Ascending aorta (tissue), 2 donors: ENCODE results near the gene L3MBTL2. TPM values are rescaled to one million over a fixed set of nuclear protein-coding genes. Genes with fewer than 3 reads are reported as not detected.
A peak's percentile ranks its signal among the peaks of the same experiment; 100 is the strongest.
"Not testable (repeated sequence)": the region's sequence is repeated elsewhere in the genome, so short reads cannot be mapped to it uniquely, and the experiment has no call there.

Experiments
- DNase-seq, 2 donors: peaks; one replicate each; pipeline ENCODE4 v3.0.0-alpha.2; 2019; ENCODE audit warnings: low spot score in 2 of 2
- H3K27ac ChIP-seq, 2 donors: fragments of 200-600 bp; sonication (generic); one replicate each; pipeline ENCODE4 v1.5.1; 2016 to 2017; ENCODE audit warnings: mild to moderate bottlenecking in 1 of 2
- H3K27me3 ChIP-seq: fragments of 200-600 bp; sonication (generic); one replicate; pipeline ENCODE4 v1.5.1; 2017
- H3K36me3 ChIP-seq, 2 donors: fragments of 200-600 bp; sonication (generic); one replicate each; pipeline ENCODE4 v1.5.1; 2016
- H3K4me1 ChIP-seq, 2 donors: fragments of 200-600 bp; sonication (generic); one replicate each; pipeline ENCODE4 v1.5.1; 2016 to 2017; ENCODE audit warnings: mild to moderate bottlenecking in 1 of 2
- H3K4me3 ChIP-seq, 2 donors: fragments of 200-600 bp; sonication (generic); one replicate each; pipeline ENCODE4 v1.5.1; 2016 to 2017; ENCODE audit warnings: mild to moderate bottlenecking in 1 of 2
- H3K9me3 ChIP-seq, 2 donors: fragments of 200-600 bp; sonication (generic); one replicate each; pipeline ENCODE4 v1.5.1; 2016
- intact Hi-C: fragments of 100-400 bp; cut with DNase I; formaldehyde crosslinking; loops from one replicate; pipeline ENCODE4 v1.15.1; 2023
- total RNA-seq: library from RNA; depleted of rRNA; stranded (reverse); fragments of >200 nt; gene quantifications from one replicate; pipeline ENCODE4 v1.1.0, GENCODE V29; 2016
- TF ChIP-seq, protein P1 (sequence below), 3 experiments: fragments of 200-600 bp in 2 of 3; fragments of 450-650 bp in 1 of 3; sonication (generic) in 2 of 3; IDR thresholded peaks; one replicate each; pipeline ENCODE4 v1.5.1; 2016 to 2019; ENCODE audit warnings: antibody characterized with exemption in 3 of 3, mild to moderate bottlenecking in 1 of 3, moderate library complexity in 1 of 3

Gene L3MBTL2
- total RNA-seq, 1 donor from 2014 or later = 33.3 TPM

DNA sequence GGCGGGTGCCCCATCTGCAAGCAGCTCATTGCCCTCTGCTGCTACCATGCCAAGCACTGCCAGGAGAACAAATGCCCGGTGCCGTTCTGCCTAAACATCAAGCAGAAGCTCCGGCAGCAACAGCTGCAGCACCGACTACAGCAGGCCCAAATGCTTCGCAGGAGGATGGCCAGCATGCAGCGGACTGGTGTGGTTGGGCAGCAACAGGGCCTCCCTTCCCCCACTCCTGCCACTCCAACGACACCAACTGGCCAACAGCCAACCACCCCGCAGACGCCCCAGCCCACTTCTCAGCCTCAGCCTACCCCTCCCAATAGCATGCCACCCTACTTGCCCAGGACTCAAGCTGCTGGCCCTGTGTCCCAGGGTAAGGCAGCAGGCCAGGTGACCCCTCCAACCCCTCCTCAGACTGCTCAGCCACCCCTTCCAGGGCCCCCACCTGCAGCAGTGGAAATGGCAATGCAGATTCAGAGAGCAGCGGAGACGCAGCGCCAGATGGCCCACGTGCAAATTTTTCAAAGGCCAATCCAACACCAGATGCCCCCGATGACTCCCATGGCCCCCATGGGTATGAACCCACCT, 28.0 kb upstream of the L3MBTL2 start:
- no peak overlapping the region for H3K27ac ChIP-seq
- no peak overlapping the region for H3K4me3 ChIP-seq
- TF ChIP-seq, protein P1, sequence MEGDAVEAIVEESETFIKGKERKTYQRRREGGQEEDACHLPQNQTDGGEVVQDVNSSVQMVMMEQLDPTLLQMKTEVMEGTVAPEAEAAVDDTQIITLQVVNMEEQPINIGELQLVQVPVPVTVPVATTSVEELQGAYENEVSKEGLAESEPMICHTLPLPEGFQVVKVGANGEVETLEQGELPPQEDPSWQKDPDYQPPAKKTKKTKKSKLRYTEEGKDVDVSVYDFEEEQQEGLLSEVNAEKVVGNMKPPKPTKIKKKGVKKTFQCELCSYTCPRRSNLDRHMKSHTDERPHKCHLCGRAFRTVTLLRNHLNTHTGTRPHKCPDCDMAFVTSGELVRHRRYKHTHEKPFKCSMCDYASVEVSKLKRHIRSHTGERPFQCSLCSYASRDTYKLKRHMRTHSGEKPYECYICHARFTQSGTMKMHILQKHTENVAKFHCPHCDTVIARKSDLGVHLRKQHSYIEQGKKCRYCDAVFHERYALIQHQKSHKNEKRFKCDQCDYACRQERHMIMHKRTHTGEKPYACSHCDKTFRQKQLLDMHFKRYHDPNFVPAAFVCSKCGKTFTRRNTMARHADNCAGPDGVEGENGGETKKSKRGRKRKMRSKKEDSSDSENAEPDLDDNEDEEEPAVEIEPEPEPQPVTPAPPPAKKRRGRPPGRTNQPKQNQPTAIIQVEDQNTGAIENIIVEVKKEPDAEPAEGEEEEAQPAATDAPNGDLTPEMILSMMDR (IDR thresholded peaks at IDR 0.05) = no peak
- H3K27me3 ChIP-seq = no peaks in the 10 kb centered on the region
- H3K4me1 ChIP-seq = peaks cover 0 to 4% of the 10 kb centered on the region in 2 donors
- intact Hi-C loops = no loop called here
- H3K9me3 ChIP-seq = no peaks in the 10 kb centered on the region
- peaks cover 57 to 64% of the 10 kb centered on the region in 2 donors for H3K36me3 ChIP-seq
- DNase-seq = no peak

DNA sequence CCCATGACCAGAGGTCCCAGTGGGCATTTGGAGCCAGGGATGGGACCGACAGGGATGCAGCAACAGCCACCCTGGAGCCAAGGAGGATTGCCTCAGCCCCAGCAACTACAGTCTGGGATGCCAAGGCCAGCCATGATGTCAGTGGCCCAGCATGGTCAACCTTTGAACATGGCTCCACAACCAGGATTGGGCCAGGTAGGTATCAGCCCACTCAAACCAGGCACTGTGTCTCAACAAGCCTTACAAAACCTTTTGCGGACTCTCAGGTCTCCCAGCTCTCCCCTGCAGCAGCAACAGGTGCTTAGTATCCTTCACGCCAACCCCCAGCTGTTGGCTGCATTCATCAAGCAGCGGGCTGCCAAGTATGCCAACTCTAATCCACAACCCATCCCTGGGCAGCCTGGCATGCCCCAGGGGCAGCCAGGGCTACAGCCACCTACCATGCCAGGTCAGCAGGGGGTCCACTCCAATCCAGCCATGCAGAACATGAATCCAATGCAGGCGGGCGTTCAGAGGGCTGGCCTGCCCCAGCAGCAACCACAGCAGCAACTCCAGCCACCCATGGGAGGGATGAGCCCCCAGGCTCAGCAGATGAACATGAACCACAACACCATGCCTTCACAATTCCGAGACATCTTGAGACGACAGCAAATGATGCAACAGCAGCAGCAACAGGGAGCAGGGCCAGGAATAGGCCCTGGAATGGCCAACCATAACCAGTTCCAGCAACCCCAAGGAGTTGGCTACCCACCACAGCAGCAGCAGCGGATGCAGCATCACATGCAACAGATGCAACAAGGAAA, 27.3 kb upstream of the L3MBTL2 start:
- H3K27ac ChIP-seq = no peak overlapping the region
- H3K9me3 ChIP-seq = no peaks in the 10 kb centered on the region
- no peaks in the 10 kb centered on the region for H3K27me3 ChIP-seq
- H3K36me3 ChIP-seq = peaks cover 50 to 60% of the 10 kb centered on the region in 2 donors
- intact Hi-C loops = no loop called here
- H3K4me1 ChIP-seq = no peaks in the 10 kb centered on the region
- H3K4me3 ChIP-seq = no peak overlapping the region
- DNase-seq = no peak
- TF ChIP-seq, protein P1 (IDR thresholded peaks at IDR 0.05) = no peak

DNA sequence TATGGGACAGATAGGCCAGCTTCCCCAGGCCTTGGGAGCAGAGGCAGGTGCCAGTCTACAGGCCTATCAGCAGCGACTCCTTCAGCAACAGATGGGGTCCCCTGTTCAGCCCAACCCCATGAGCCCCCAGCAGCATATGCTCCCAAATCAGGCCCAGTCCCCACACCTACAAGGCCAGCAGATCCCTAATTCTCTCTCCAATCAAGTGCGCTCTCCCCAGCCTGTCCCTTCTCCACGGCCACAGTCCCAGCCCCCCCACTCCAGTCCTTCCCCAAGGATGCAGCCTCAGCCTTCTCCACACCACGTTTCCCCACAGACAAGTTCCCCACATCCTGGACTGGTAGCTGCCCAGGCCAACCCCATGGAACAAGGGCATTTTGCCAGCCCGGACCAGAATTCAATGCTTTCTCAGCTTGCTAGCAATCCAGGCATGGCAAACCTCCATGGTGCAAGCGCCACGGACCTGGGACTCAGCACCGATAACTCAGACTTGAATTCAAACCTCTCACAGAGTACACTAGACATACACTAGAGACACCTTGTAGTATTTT, 26.6 kb upstream of the L3MBTL2 start:
- H3K4me3 ChIP-seq = no peak overlapping the region
- TF ChIP-seq, protein P1 (IDR thresholded peaks at IDR 0.05) = no peak
- peaks cover 45 to 53% of the 10 kb centered on the region in 2 donors for H3K36me3 ChIP-seq
- peak in 1 of 2 donors; percentile 67 for DNase-seq
- no peaks in the 10 kb centered on the region for H3K4me1 ChIP-seq
- intact Hi-C loops = no loop called here
- H3K9me3 ChIP-seq = no peaks in the 10 kb centered on the region
- no peak overlapping the region for H3K27ac ChIP-seq
- H3K27me3 ChIP-seq = no peaks in the 10 kb centered on the region

DNA sequence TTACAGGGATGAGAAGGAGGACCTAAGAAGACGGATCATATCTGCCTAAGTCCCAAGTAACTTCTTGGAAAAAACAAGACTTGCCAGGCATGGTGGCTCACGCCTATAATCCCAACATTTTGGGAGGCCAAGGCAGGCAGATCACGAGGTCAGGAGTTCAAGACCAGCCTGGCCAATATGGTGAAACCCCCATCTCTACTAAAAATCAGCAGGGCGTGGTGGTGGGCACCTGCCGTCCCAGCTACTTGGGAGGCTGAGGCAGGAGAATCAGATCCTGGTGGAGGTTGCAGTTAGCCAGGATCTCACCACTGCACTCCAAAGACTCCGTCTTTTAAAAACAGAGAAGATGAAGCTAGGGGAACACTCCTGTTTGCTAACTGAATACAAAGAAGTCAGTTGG, 24.8 kb upstream of the L3MBTL2 start:
- intact Hi-C loops, H3K4me3 ChIP-seq, DNase-seq, H3K9me3 ChIP-seq, H3K27me3 ChIP-seq, H3K27ac ChIP-seq, H3K4me1 ChIP-seq: not testable (repeated sequence)
- H3K36me3 ChIP-seq = peaks cover 35 to 36% of the 10 kb centered on the region in 2 donors

DNA sequence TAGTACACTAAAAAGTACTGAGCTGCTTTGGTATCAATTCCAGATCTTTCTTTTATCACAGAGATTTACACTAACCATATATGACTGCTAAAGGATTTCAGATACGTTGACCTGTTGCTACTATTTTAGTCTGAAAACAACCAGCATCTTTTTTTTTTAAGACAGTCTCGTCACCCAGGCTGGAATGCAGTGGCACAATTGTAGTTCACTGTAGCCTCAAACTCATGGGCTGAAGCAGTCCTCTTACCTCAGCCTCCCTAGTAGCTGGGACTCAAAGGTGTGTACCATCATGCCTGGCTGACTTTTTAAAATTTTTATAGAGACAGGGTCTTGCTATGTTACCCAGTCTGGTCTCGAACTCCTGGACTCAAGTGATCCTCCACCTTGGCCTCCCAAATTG, 24.2 kb upstream of the L3MBTL2 start:
- H3K4me1 ChIP-seq = no peaks in the 10 kb centered on the region

More for the DNA sequence above, 24.2 kb upstream of the L3MBTL2 start:
- Histone ChIP-seq H3K27me3 (no peaks in the 10 kb centered on the region), H3K4me3 (no peak overlapping the region), H3K36me3 (peaks cover 31% of the 10 kb centered on the region in 2 donors), H3K9me3 (no peaks in the 10 kb centered on the region), H3K27ac (peak overlapping the region in 1 of 2 donors; percentile 40)
- TF ChIP-seq, protein P1 (IDR thresholded peaks at IDR 0.05) = no peak
- intact Hi-C loops = no loop called here
- no peak for DNase-seq
